Stimulated activated CD8-positive, alpha-beta memory T cell treated with anti-CD3 and anti-CD28 coated beads, Interleukin-15, amount 100 ng/mL, for 48 hours (primary cell): ENCODE data around the gene FAM107A.

Experiments
- DNase-seq, 2 donors: peaks; one replicate each; pipeline ENCODE4 v3.0.0-alpha.2; 2020; ENCODE audit warnings: low read depth in 2 of 2

FAM107A gene

GRCh38 chr3:58577269-58577821 is at the start of gene FAM107A:
TSS of gene FAM107A (minus strand) at chr3:58577391. CDS start at chr3:58569860, 7,531 bp downstream.
- no peak for DNase-seq

GRCh38 chr3:58625196-58625824 is 48.1 kb upstream of the FAM107A start:
- DNase-seq, result no peak

GRCh38 chr3:58624550-58624949 is 47.4 kb upstream of the FAM107A start:
- DNase-seq, result no peak

- DNase-seq, result no peak
Measured at GRCh38 chr3:58623961-58624360, 46.8 kb upstream of the FAM107A start.

- DNase-seq, result no peak
Measured at GRCh38 chr3:58623478-58623877, 46.3 kb upstream of the FAM107A start.

GRCh38 chr3:58622892-58623291 is 45.7 kb upstream of the FAM107A start:
- DNase-seq, result no peak

GRCh38 chr3:58622436-58622835 is 45.2 kb upstream of the FAM107A start:
- no peak for DNase-seq

- DNase-seq, result no peak
Measured at GRCh38 chr3:58621086-58621830, 44.1 kb upstream of the FAM107A start.

- no peak for DNase-seq
Measured at GRCh38 chr3:58620421-58620820, 43.2 kb upstream of the FAM107A start.

- DNase-seq, result no peak
Measured at GRCh38 chr3:58617338-58617761, 40.2 kb upstream of the FAM107A start.

- DNase-seq, result no peak
Measured at GRCh38 chr3:58613236-58614132, 36.3 kb upstream of the FAM107A start.

- no peak for DNase-seq
Measured at GRCh38 chr3:58612830-58613229, 35.6 kb upstream of the FAM107A start.

- no peak for DNase-seq
Measured at GRCh38 chr3:58609990-58610389, 32.8 kb upstream of the FAM107A start.

GRCh38 chr3:58608648-58609047 is 31.5 kb upstream of the FAM107A start:
- DNase-seq, result no peak

GRCh38 chr3:58607816-58608215 is 30.6 kb upstream of the FAM107A start:
- no peak for DNase-seq

- no peak for DNase-seq
Measured at GRCh38 chr3:58606693-58607092, 29.5 kb upstream of the FAM107A start.

GRCh38 chr3:58604031-58604430 is 26.8 kb upstream of the FAM107A start:
- no peak for DNase-seq

GRCh38 chr3:58603606-58604005 is 26.4 kb upstream of the FAM107A start:
- DNase-seq, result no peak

- DNase-seq, result no peak
Measured at GRCh38 chr3:58597770-58598310, 20.6 kb upstream of the FAM107A start.

- DNase-seq, result no peak
Measured at GRCh38 chr3:58596834-58597518, 19.8 kb upstream of the FAM107A start.

- DNase-seq, result no peak
Measured at GRCh38 chr3:58594117-58594516, 16.9 kb upstream of the FAM107A start.
